Large intestine (tissue), 3 donors: ENCODE results near the gene DZANK1. TPM values are rescaled to one million over a fixed set of nuclear protein-coding genes. Genes with fewer than 3 reads are reported as not detected.
"Not testable (repeated sequence)": the region's sequence is repeated elsewhere in the genome, so short reads cannot be mapped to it uniquely, and the experiment has no call there.

Source experiments
- DNase-seq, 2 donors: peaks; one replicate each; pipeline versions ENCODE4 v3.0.0 to v3.0.0-alpha.2; 2013
- H3K27ac ChIP-seq: one replicate; pipeline ENCODE4 v1.5.1; 2013; ENCODE audit warnings: low read length
- H3K27me3 ChIP-seq: 2 replicates; pipeline ENCODE4 v1.6.1; 2013; ENCODE audit warnings: low read length; ENCODE audit not compliant: control insufficient read depth, insufficient read depth
- H3K36me3 ChIP-seq: 2 replicates; pipeline ENCODE4 v1.6.1; 2013; ENCODE audit warnings: low read length; ENCODE audit not compliant: control insufficient read depth, insufficient read depth
- H3K4me1 ChIP-seq: one replicate; pipeline ENCODE4 v1.6.1; 2013; ENCODE audit warnings: low read length; ENCODE audit not compliant: control insufficient read depth, insufficient read depth
- H3K4me3 ChIP-seq: one replicate; pipeline ENCODE4 v1.5.1; 2013; ENCODE audit warnings: low read length
- H3K9me3 ChIP-seq: one replicate; pipeline ENCODE4 v1.6.1; 2013; ENCODE audit warnings: mild to moderate bottlenecking, low read depth, low read length, moderate library complexity; ENCODE audit not compliant: control insufficient read depth
- WGBS: methylation state at CpG from one replicate; pipeline ENCODE4 v1.1.5; 2013; ENCODE audit warnings: low lambda C conversion rate; ENCODE audit not compliant: insufficient coverage; 5-methylcytosine and 5-hydroxymethylcytosine counted together
- polyA plus RNA-seq: library from polyadenylated mRNA; unstranded; fragments of 120-200 nt; gene quantifications from one replicate; pipeline ENCODE4 v1.2.1, GENCODE V29; 2013

Gene DZANK1
- polyA plus RNA-seq, 1 donor, result 2.4 TPM

DNA sequence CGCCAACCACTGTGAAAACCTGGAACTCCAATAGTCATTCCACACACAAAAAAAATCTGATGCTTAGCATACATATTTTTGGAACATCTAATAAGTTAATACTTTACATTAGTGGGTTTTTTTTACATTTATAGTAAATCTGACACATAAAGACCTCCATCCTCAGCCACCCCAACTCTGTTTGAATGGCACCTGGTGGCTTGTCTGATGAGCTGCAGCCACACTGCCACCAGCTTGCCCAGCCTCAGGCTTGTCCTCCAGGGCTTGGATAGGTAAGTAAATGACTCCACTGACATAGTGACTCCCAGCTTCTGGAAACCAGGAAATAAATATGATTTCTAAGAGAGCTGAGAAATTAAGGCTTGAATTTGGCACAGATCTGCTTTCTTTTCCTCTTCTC, 107.0 kb downstream of the DZANK1 start:
- DNase-seq, result no peak
- Histone ChIP-seq H3K27me3 (peaks cover 3% of the 10 kb centered on the region), H3K4me3 (no peak overlapping the region), H3K9me3 (peaks cover 6% of the 10 kb centered on the region), H3K4me1 (peaks cover 9% of the 10 kb centered on the region), H3K36me3 (no peaks in the 10 kb centered on the region), H3K27ac (no peak overlapping the region)
- WGBS, result no CpG with 5 or more reads among the region's 1 CpG

DNA sequence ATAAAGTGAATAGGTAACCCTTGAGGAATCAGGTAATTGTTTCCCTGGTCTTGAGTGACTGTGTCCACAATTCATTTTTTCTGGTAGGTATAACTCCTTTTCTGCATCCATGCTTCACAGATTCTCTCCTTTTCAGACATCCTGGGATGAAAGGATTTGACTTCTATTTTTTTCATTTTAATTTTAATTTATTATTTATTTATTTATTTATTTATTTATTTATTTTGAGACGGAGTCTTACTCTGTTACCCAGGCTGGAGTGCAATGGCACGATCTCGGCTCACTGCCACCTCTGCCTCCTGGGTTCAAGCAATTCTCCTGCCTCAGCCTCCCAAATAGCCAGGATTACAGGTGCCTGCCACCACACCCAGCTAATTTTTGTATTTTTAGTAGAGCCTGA, 117.1 kb downstream of the DZANK1 start:
- WGBS, result no CpG with 5 or more reads among the region's 3 CpGs
- not testable (repeated sequence) for H3K4me1 ChIP-seq, H3K36me3 ChIP-seq, H3K4me3 ChIP-seq, H3K27ac ChIP-seq, H3K9me3 ChIP-seq, DNase-seq, H3K27me3 ChIP-seq

Other genes starting within 250 kb of the DZANK1 start
- gene ZNF133, start 178.5 kb downstream of the DZANK1 start, polyA plus RNA-seq, result 22.1 TPM
- gene POLR3F, start 360 bp upstream of the DZANK1 start, polyA plus RNA-seq, result 10.6 TPM
- gene RBBP9, start 30.2 kb upstream of the DZANK1 start, polyA plus RNA-seq, result 22.5 TPM
- gene SEC23B, start 40.9 kb upstream of the DZANK1 start, polyA plus RNA-seq, result 33.5 TPM
- gene SMIM26, start 100.4 kb upstream of the DZANK1 start, polyA plus RNA-seq, result 105 TPM
- gene DTD1, start 121.0 kb upstream of the DZANK1 start, polyA plus RNA-seq, result 17.4 TPM